Left ventricle myocardium inferior (tissue), 1 donor: ENCODE results near the gene TCEAL3. TPM values are rescaled to one million over a fixed set of nuclear protein-coding genes. Genes with fewer than 3 reads are reported as not detected.
A peak's percentile ranks its signal among the peaks of the same experiment; 100 is the strongest.

ENCODE experiments used
- DNase-seq: peaks from one replicate; pipeline ENCODE4 v3.0.0-alpha.2; 2020
- H3K27ac ChIP-seq: fragments of 200-600 bp; replicated peaks from 2 replicates; pipeline ENCODE4 v1.8.0; 2021
- H3K27me3 ChIP-seq: fragments of 200-600 bp; 2 replicates; pipeline ENCODE4 v1.8.0; 2021; ENCODE audit warnings: low read depth
- H3K36me3 ChIP-seq: fragments of 200-600 bp; 2 replicates; pipeline ENCODE4 v1.8.0; 2021
- H3K4me1 ChIP-seq: fragments of 200-600 bp; 2 replicates; pipeline ENCODE4 v1.8.0; 2021
- H3K4me3 ChIP-seq: fragments of 200-600 bp; 2 replicates; pipeline ENCODE4 v1.8.0; 2021; ENCODE audit warnings: mild to moderate bottlenecking, moderate library complexity
- H3K9me3 ChIP-seq: fragments of 200-600 bp; replicated peaks from 2 replicates; pipeline ENCODE4 v1.8.0; 2021
- intact Hi-C: fragments of 100-400 bp; cut with micrococcal nuclease; formaldehyde crosslinking; loops from one replicate; pipeline ENCODE4 v1.11.0; 2022
- total RNA-seq: library from RNA; stranded (reverse); fragmentation: NEBNext Ultra II Directional; extraction: Animal tissue kit (Norgen Biotek cat#: 25700); gene quantifications from one replicate; pipeline ENCODE4 v1.2.1, GENCODE V29; 2021
- TF ChIP-seq, protein P1 (sequence below): fragments of 200-600 bp; IDR thresholded peaks from 2 replicates; pipeline ENCODE4 v1.8.0; 2021; ENCODE audit warnings: antibody characterized with exemption, mild to moderate bottlenecking, borderline replicate concordance
- donor health status: DM: no; HTN: yes; CAD: no; lungs with severe emphysema.

The TCEAL3 gene
- total RNA-seq, 1 donor from 2014 or later: 18.2 TPM

DNA sequence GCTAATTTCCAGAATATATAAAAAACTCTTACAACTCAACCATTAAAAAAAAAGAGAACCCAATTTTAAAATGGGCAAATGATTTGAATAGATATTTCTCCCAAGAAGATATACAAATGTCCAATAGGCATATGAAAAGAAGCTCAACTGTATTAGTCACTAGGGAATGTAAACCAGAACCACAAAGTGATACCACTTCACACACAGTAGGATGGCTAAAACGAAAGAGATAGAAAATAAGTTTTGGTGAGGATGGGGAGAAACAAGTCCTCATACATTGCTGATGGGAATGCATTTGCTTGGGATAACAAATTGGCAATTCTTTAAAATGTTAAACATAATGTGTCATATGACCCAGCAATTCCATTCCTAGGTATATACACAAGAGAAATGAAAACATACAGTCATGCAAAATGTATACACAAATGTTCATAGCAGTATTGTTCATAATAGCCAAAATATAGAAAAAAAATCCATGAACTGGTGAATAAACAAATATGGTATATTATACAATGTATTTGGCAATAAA, 5.7 kb downstream of the TCEAL3 start:
- Histone ChIP-seq H3K4me3 (no peak overlapping the region), H3K36me3 (no peaks in the 10 kb centered on the region), H3K27me3 (no peaks in the 10 kb centered on the region), H3K4me1 (peaks cover 4% of the 10 kb centered on the region), H3K27ac (no peak overlapping the region), H3K9me3 (no peaks in the 10 kb centered on the region)
- TF ChIP-seq, protein P1, sequence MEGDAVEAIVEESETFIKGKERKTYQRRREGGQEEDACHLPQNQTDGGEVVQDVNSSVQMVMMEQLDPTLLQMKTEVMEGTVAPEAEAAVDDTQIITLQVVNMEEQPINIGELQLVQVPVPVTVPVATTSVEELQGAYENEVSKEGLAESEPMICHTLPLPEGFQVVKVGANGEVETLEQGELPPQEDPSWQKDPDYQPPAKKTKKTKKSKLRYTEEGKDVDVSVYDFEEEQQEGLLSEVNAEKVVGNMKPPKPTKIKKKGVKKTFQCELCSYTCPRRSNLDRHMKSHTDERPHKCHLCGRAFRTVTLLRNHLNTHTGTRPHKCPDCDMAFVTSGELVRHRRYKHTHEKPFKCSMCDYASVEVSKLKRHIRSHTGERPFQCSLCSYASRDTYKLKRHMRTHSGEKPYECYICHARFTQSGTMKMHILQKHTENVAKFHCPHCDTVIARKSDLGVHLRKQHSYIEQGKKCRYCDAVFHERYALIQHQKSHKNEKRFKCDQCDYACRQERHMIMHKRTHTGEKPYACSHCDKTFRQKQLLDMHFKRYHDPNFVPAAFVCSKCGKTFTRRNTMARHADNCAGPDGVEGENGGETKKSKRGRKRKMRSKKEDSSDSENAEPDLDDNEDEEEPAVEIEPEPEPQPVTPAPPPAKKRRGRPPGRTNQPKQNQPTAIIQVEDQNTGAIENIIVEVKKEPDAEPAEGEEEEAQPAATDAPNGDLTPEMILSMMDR: no peak
- intact Hi-C loops: no loop called here
- DNase-seq: no peak

DNA sequence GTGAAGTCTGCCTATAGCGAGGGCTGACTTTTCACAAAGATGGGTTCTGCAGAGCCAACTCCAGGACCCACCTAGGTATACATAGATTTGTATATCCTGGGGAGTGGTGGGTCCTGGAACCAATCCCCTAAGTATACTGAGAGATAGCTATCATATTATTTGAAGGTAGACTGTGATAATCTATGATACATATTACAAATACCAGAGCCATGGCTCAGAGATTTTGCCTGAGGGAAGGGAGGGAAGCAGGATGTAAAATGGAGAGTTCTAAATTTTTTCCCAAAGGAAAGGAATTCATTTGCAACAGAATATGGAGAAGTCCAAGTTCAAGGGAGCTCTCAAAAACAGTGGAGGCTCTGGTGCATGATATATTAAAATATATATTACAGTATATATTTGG, 7.2 kb downstream of the TCEAL3 start:
- no peak for DNase-seq
- TF ChIP-seq, protein P1: no peak
- H3K27me3 ChIP-seq: no peaks in the 10 kb centered on the region
- H3K4me1 ChIP-seq: no peaks in the 10 kb centered on the region
- no peaks in the 10 kb centered on the region for H3K36me3 ChIP-seq
- H3K27ac ChIP-seq: no peak overlapping the region
- no peaks in the 10 kb centered on the region for H3K9me3 ChIP-seq
- no peak overlapping the region for H3K4me3 ChIP-seq
- intact Hi-C loops: no loop called here

DNA sequence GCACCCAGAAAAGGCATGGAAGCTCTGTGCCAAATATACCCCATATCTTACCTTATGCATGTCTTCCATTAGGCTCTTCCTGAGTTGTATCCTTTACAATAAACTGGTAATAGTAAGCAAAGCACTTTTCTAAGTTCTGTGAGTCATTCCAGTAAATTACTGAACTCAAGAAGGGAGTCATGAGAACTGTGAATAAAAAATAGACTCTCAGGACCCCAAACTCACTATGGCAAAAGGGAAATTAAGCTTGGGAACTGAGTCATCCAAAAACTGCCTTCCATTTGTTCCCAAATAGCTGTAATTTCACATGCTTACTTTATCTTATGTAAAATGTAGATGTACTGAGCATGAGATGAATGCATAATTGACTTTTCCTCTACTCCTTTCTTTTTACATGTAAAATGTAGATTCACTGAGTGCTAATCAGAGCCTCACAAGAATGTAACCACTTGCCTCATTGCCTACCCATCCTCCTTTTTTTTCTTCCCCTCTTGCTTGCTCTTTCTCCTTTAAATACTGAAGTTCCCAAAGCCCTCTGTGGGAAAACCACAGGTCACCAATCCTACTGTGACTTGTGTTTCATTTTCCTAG, 8.1 kb downstream of the TCEAL3 start:
- intact Hi-C loops: no loop called here

DNA sequence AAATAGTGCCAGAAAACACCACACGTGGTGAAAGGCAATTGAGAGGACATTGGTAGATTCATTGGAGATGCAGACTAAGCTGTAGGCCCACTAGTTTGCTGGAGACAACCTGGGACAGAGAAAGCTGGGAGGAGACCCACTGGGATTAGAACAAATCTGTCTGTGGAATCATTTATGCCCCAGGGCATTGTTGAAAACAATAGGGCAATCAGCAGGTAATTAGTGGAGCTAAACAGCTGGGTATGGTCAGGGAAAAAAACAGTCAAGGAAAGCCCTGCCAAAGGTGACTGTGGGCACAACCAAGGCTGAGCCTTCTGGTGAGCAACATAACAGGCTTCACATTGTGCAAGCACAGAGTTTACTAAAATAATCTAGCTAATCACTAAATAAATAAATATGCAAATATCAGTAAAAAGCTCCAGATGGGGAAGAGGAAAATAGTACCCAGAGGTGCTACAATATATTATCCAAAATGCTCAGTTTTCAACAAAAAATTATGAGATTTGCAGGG, 9.0 kb downstream of the TCEAL3 start:
- Histone ChIP-seq H3K4me3 (no peak overlapping the region), H3K36me3 (no peaks in the 10 kb centered on the region), H3K9me3 (no peaks in the 10 kb centered on the region), H3K4me1 (no peaks in the 10 kb centered on the region), H3K27me3 (no peaks in the 10 kb centered on the region), H3K27ac (no peak overlapping the region)
- no peak for DNase-seq
- TF ChIP-seq, protein P1: no peak
- intact Hi-C loops: no loop called here

More for the DNA sequence above, 8.1 kb downstream of the TCEAL3 start:
- Histone ChIP-seq H3K4me3 (no peak overlapping the region), H3K4me1 (no peaks in the 10 kb centered on the region), H3K27ac (no peak overlapping the region), H3K27me3 (no peaks in the 10 kb centered on the region), H3K36me3 (no peaks in the 10 kb centered on the region), H3K9me3 (no peaks in the 10 kb centered on the region)
- no peak for DNase-seq
- TF ChIP-seq, protein P1: no peak

DNA sequence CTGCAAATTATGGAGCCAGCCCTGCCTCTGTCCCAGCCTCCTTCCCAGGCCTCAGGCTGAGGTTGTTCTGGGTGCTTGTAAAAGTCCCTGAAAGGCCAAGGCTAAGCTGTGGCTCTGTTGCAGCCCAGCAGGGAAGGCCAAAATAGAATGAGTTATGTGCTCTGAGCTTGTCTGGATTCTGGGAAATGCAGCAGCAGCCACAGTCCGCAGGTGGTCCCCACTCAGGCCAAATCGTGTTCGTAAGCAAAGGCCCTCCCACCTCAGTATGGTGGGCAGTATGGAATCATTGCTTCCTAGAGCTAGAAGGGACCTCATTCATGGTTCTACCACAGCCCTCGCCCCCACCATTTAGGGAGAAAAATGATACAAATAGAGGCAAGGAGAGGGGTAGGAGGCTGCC, 16.3 kb downstream of the TCEAL3 start:
- intact Hi-C loops: no loop called here
- Histone ChIP-seq H3K4me1 (peaks cover 26% of the 10 kb centered on the region), H3K27me3 (no peaks in the 10 kb centered on the region), H3K27ac (peak overlapping the region; percentile 5), H3K9me3 (no peaks in the 10 kb centered on the region), H3K36me3 (no peaks in the 10 kb centered on the region), H3K4me3 (no peak overlapping the region)
- DNase-seq: no peak
- TF ChIP-seq, protein P1: no peak
